ENCODE measurements around the gene PRLR.

DNA sequence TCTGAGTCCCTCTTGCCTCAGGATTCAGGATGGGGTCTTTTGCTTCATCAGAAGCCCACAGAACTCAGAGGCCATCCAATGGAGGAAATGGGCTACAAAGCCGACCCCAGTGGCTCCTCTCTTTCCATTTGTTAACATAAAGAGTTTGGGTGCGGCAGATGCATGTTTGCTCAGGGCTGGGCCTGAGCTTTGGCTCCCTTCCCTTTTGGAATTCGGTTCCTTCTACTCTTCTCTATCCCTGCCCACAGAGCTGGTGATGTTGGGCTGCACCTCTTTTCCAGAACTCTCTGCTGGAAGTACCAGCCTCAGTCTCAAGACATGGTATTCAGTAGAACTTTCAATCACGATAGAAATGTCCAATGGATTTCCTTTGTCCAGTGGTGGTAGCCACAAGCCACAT lies 115.6 kb downstream of the PRLR start:
- TF ChIP-seq, protein P1, sequence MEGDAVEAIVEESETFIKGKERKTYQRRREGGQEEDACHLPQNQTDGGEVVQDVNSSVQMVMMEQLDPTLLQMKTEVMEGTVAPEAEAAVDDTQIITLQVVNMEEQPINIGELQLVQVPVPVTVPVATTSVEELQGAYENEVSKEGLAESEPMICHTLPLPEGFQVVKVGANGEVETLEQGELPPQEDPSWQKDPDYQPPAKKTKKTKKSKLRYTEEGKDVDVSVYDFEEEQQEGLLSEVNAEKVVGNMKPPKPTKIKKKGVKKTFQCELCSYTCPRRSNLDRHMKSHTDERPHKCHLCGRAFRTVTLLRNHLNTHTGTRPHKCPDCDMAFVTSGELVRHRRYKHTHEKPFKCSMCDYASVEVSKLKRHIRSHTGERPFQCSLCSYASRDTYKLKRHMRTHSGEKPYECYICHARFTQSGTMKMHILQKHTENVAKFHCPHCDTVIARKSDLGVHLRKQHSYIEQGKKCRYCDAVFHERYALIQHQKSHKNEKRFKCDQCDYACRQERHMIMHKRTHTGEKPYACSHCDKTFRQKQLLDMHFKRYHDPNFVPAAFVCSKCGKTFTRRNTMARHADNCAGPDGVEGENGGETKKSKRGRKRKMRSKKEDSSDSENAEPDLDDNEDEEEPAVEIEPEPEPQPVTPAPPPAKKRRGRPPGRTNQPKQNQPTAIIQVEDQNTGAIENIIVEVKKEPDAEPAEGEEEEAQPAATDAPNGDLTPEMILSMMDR (IDR thresholded peaks at IDR 0.05; ENCODE audit: insufficient read depth, low read depth, low read length), result no peak
- TF ChIP-seq EZH2 (IDR thresholded peaks at IDR 0.05; ENCODE audit: insufficient read depth, low read length), result no peak

Measured in astrocyte (in vitro differentiated cells and primary cell).